NCI-H774 (cell line): ENCODE results near the gene GABRG3.

ENCODE experiments used
- DNase-seq: peaks from one replicate; lab custom pipeline; 2025; lab: John Stamatoyannopoulos, UW

The GABRG3 gene

DNA sequence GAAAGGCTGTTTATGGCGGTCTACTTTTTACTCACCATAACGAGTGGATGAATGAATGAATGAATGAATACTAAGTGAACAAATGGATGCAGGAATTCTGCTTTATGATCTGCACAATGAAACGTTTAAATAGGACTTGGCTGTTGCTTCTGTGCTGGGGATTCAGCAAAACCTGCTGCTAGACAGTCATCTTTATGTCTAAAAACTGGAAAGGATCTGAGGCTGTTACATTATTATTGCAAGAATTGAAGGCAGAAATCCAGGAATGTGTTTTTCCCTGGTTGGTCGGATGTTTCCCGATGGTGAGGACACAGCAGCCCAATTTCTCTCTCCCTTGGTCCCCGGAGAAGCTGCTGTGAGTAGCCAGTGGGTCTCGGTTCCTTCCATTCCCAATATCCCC, 94.2 kb downstream of the GABRG3 start:
- no peak for DNase-seq

GRCh38 chr15:27065785-27066184, 94.8 kb downstream of the GABRG3 start:
- no peak for DNase-seq

- no peak for DNase-seq
Measured at GRCh38 chr15:27066446-27066845, 95.5 kb downstream of the GABRG3 start.

GRCh38 chr15:27067175-27067574, 96.2 kb downstream of the GABRG3 start:
- no peak for DNase-seq

GRCh38 chr15:27070841-27071240, 99.9 kb downstream of the GABRG3 start:
- peak; percentile 77 for DNase-seq

- no peak for DNase-seq
Measured at GRCh38 chr15:27074179-27074578, 103.2 kb downstream of the GABRG3 start.

DNA sequence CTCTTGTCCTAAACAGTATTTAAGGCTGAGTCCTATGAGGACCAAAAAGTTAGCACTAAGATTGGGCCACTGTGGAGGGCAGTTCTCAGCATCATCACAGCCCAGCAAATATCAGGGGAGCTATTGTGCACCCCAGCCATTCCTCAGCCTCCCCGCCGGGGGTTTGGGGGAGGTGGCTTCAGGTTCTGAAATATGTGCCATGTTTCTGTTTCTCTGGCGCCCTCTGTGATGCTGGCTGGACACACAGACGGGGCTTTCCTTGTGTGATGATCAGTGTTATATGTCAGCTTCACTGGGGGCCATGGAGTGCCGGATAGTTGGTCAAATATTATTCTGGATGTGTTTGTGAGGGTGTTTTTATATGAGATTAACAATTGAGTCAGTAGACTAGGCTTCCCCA, 106.8 kb downstream of the GABRG3 start:
- DNase-seq: no peak

DNA sequence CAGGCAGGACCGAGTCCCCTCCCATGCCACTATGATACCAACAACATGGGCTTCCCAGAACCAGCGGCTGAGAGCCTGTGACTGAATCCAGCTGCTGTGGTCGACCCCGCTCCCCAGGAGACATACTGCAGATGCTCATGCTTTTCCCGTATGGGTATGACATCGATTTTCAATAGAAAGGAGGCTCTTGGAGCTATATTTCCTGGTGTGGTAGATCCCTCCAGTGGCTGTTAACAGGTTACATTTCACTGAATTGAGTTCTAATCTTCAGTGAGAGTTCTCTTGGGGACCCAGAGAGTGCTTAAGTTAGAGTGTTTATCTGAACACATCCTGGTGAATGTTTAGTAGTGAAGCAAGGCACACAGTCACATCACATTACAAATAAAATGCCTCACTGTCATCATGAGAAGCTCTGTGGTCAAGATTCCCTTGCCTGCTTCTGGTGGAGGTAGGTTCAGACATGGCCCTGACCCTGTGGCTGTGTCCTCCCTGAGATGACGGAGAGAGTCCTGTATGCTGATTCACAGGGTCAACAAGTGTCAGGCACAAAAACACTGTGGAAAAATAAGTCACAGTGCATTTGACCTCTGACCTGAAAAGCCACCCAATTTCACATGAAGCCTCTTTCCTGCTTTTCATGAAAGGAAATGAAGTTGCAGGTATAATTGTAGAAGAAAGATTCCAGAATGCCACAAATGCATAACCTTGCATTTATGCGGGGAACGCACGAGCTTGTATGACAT, 110.9 kb downstream of the GABRG3 start:
- DNase-seq: no peak

DNA sequence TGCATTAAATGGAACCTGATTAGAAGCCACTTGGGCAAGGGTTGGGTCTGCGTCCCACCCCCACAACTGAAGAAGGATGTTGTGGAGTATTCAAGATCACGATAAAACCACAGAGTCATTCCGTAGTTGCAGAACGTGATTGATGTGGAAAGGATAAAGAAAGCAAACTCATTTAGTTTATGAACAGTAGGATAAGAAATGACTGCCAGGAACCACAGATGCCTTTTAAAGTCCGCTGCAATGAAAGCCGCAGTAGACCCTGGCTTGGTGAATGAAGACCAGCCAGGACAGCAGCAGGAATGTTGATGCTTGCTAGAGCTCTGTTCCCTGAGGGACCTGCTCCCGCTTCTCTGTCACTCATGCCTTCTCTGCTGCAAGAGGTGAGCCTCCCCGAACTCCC, 111.5 kb downstream of the GABRG3 start:
- DNase-seq: no peak

- peak; percentile 14 for DNase-seq
Measured at GRCh38 chr15:27084844-27085243, 113.9 kb downstream of the GABRG3 start.

GRCh38 chr15:27086149-27086548, 115.2 kb downstream of the GABRG3 start:
- no peak for DNase-seq

DNA sequence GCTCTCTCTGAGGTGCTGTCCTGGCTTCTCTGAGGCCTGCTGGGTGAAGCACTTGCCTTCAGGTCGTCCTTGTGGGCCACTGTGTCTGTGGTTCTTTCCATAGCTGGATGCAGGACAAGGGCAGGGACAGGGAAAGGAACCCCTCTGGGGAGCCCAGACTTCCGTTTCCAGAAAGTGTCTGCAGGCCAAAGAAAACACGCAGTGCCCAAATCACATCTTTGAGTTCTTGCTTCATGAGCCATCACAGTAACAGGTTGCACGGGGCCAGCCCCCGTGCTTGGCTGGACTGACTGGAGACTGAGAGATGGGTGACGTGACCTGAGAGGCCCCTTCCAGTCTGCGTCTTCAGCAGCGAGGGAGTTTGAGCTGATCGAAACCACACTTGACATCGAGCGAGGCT, 115.8 kb downstream of the GABRG3 start:
- no peak for DNase-seq

DNA sequence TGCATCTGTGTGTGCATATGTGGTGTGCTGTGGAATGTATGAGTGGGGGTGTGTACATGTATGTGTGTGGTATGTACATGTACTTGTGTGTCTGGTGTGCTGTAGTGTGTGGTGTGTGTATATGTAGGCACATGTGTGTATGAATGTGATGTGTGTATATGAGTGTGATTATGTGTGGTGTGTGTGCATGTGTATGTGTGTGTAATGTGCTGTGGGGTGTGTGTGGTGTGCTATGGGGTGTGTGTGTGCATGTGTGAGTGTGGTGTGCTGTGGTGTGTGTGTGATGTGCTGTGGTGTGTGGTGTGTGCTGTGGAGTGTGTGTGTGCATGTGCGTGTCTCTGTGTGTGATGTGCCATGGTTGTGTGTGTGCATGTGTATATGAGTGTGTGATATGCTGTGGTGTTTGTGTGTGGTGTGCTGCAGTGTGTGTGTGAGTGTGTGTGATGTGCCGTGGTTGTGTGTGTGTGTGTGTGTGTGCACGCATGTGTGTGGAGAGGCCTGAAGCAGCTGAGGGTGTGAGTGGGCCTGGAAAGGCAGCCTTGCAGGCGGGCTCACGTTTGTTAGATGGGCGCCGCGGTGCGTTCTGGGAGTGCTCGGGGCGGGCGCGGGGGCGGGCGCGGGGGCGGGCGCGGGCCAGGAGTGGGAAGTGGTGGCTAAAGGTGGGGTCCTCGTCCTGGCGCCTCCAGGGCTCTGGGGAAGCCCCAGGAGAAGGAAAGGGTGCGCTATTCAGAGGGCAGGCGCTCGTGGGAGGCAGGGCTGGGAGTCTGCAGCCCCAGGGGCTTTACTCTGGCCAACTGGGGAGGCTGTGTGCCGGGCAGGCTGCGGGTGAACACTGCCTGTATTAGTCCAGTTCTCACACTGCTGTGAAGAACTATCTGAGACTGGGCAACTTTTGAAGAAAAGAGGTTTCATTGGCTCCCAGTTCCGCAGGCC, 116.9 kb downstream of the GABRG3 start:
- DNase-seq: no peak

DNA sequence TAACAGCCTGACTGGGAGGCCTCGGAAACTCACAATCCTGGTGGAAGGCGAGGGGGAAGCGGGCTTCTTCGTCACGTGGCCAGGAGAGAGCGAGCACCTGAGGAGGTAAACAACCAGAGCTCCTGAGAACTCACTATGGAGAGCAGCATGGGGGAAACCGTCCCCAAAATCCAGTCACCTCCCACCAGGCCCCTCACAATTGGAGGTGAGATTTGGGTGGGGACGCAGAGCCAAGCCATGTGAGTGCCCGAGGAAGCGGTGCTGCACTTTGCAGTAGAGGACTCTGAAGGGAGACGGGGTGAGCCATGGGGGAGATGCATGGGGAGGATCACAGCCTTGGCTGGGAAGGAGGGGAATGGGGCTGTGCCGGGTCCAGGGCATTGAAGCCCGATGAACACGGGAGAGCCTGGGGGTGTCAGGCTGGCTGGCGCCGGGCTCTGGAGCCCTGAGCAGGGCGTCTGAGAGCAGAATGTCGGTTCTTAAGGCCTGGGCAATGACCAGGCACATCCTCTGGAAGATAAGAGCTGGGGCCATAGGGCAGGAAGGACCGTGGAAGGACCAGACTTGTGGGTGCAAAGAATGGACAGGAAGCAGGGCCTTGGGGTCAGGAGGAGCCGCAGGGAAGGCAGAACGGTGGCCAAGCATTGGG, 117.7 kb downstream of the GABRG3 start:
- no peak for DNase-seq

DNA sequence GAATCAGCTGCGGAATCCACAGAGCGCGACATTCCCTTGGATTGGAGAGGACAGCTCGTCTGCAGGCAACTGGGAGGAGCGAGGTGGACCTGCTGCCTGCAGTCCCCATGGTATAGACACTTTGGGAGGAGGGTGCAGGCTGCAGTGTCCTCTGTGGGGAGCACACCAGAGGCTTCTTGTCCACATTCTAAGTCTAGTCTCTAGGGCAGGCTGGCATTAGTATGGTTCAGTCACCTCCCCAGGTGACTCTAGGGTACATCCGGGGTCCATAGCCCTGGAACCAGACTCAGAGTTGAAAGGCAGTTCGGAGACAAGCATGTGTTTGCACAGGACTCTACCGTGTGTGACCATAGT, 118.2 kb downstream of the GABRG3 start:
- no peak for DNase-seq

GRCh38 chr15:27089676-27090075, 118.7 kb downstream of the GABRG3 start:
- no peak for DNase-seq

DNA sequence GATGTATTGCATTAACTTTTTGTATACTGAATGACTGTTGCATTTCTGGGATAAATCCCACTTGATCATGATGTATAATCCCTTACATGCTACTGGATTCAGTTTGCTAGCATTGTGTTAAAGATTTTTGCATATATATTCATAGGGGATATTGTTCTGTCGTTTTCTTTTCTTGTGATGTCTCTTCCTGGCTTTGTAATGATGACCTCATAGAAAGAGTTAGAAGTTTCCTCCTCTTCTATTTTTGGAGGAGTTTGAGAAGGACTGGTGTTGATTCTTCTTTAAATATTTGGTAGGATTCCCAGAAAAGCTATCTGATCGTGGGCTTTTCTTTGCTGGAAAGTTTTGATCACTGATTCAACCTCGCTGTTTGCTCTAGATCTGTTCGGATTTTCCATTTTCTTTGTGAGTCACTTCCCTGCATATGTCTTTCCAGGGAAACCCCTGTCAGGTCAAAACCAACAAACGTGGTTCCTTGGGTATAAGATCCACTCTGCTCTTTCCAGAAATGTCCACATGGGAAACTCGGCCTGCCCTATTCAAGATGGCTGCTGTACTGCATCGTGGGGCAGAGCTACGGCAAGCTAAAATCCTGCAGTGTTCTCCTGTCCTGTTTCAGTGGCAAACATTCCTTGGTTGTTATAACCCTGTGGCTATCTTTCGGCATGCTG, 120.4 kb downstream of the GABRG3 start:
- no peak for DNase-seq

GRCh38 chr15:27092390-27092789, 121.4 kb downstream of the GABRG3 start:
- DNase-seq: no peak

GRCh38 chr15:27094235-27094634, 123.3 kb downstream of the GABRG3 start:
- no peak for DNase-seq

- no peak for DNase-seq
Measured at GRCh38 chr15:27095886-27096624, 125.1 kb downstream of the GABRG3 start.

- no peak for DNase-seq
Measured at GRCh38 chr15:27097506-27097905, 126.5 kb downstream of the GABRG3 start.

GRCh38 chr15:27101982-27102381, 131.0 kb downstream of the GABRG3 start:
- DNase-seq: no peak
